SJSA1 (cell line): Measurements from ENCODE around the gene SMIM41. TPM values are rescaled to one million over a fixed set of nuclear protein-coding genes. Genes with fewer than 3 reads are reported as not detected.

Experiments used
- DNase-seq, 2 experiments: peaks; one replicate each; pipeline ENCODE4 v3.0.0-alpha.2; 2015 to 2020; ENCODE audit warnings: low spot score in 2 of 2, low read depth in 1 of 2
- H3K27ac ChIP-seq: fragments of 250-450 bp; sonication (Bioruptor Pico); 2 replicates; pipeline ENCODE4 v1.5.1; 2020; ENCODE audit warnings: mild to moderate bottlenecking, moderate library complexity
- H3K27me3 ChIP-seq: fragments of 250-450 bp; sonication (Bioruptor Pico); replicated peaks from 2 replicates; pipeline ENCODE4 v1.5.1; 2020; ENCODE audit warnings: mild to moderate bottlenecking, moderate library complexity
- H3K36me3 ChIP-seq: fragments of 250-450 bp; sonication (Bioruptor Pico); 2 replicates; pipeline ENCODE4 v1.5.1; 2020; ENCODE audit warnings: mild to moderate bottlenecking
- H3K4me1 ChIP-seq: fragments of 250-450 bp; sonication (Bioruptor Pico); replicated peaks from 2 replicates; pipeline ENCODE4 v1.6.1; 2021; ENCODE audit warnings: mild to moderate bottlenecking
- H3K4me3 ChIP-seq: fragments of 250-450 bp; sonication (Bioruptor Pico); 2 replicates; pipeline ENCODE4 v1.5.1; 2020; ENCODE audit warnings: mild to moderate bottlenecking
- H3K9me3 ChIP-seq: fragments of 250-450 bp; sonication (Bioruptor Pico); replicated peaks from 2 replicates; pipeline ENCODE4 v1.5.1; 2020; ENCODE audit warnings: mild to moderate bottlenecking
- total RNA-seq: library from RNA; depleted of rRNA; stranded (reverse); fragments of >200 nt; shearing (Covaris generic); gene quantifications from 2 replicates; pipeline ENCODE4 v1.2.3, GENCODE V29; 2014

The SMIM41 gene
- total RNA-seq, 1 experiment from 2014 or later, result not detected

DNA sequence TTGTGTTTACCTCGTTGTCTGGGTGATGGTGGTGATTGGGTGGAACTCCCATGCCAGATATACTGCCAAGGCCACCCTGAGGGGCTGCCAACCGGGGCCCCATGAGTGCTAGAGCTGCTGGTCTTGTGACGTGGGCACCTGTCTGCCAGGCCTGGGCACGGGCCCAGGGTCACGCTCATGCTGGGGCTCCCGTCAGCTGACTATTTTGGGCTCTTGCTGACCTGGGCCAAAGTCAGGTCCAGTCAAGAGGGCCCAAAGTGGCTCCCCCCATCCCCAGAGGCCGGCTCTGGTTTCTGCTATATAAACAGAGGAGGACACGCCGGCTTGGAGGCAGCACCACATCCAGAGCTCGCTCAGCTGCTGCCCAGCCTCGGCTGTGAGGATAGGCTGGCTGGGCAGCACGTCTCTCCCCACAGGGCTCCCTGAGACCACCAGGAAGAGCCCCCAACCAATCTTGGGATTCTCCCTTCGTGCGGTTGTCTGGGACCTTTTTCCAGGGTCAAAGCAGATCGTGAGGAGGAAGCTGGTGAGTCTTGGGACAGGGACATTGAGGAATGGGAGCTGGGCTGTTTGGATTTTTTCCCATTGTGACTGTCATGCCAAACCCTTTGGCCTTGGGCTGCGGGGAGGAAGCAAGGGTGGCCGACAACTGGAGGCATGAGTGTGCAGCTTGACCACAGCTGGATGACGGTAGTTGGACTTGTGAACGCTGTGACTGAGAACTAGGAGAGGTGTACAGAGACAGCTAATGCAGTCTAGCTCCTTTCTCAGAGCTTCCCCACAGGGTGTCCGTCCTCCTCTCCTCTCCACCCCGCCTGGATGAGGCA, 35.9 kb upstream of the SMIM41 start:
- H3K36me3 ChIP-seq, result peaks cover 18% of the 10 kb centered on the region
- H3K27ac ChIP-seq, result no peak overlapping the region
- H3K9me3 ChIP-seq, result no peaks in the 10 kb centered on the region
- DNase-seq, result no peak
- H3K4me3 ChIP-seq, result no peak overlapping the region
- peaks cover 2% of the 10 kb centered on the region; the same call in 1 of the 2 replicates for H3K4me1 ChIP-seq
- H3K27me3 ChIP-seq, result no peaks in the 10 kb centered on the region

DNA sequence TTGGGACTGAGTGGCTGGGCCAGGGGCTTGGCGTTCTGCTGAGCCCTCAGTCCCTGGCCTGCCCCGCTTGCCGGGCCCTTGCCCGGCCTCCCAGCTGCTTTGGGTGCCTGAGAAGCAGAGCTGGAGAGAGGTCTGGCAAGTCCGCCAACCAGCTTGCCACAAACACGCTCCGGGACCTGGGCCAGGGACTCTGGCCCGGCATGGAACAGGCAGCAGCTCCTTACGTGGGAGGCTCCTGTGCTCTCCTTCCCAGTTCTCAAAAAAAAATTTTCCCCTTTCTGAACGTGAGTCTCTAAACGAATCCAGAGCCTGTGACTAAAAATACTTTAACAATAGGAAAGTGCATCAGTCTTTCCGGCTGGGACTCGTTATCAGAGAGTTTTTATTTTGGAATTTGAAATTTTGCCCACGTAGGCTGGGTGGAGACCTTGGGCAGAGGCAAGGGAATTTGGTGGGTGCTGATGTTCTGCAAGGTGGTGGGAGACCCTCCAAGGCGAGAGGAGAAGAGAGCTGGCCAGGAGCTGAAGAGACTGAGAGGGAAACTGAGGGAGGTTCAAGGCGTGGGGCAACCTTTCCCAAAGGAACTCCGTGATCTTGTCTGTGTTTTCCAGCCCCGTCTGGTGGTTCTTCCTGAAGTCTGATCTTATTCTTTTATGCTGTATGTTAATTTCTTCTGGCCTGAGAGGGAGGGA, 35.1 kb upstream of the SMIM41 start:
- H3K27me3 ChIP-seq, result no peaks in the 10 kb centered on the region
- H3K4me1 ChIP-seq, result no peaks in the 10 kb centered on the region
- H3K4me3 ChIP-seq, result no peak overlapping the region
- H3K36me3 ChIP-seq, result peaks cover 18% of the 10 kb centered on the region
- H3K9me3 ChIP-seq, result no peaks in the 10 kb centered on the region
- no peak for DNase-seq
- H3K27ac ChIP-seq, result no peak overlapping the region

DNA sequence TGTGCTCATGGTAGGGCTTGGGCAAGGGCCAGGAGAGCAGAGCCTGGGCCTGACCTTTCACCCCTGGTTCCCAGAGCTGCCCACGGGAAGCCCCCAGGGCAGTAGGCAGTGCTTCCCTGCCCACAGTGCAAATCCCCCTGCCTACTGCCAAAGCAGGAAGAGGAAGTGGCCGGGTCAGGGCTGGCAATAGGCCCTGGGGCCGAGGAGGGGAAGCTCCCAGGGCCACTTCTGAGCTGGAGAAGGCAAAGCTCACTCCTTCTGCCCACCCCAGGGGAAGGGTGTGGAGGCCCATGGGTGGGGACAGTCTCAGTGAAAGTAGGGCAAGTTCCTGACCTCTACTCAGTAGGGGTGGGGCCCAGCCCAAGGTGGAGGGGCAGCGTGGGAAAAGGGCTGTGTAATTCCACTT, 33.7 kb upstream of the SMIM41 start:
- Histone ChIP-seq H3K4me3 (no peak overlapping the region), H3K4me1 (peaks cover 12% of the 10 kb centered on the region), H3K27ac (no peak overlapping the region), H3K36me3 (peaks cover 18% of the 10 kb centered on the region), H3K27me3 (no peaks in the 10 kb centered on the region), H3K9me3 (no peaks in the 10 kb centered on the region)
- no peak for DNase-seq

DNA sequence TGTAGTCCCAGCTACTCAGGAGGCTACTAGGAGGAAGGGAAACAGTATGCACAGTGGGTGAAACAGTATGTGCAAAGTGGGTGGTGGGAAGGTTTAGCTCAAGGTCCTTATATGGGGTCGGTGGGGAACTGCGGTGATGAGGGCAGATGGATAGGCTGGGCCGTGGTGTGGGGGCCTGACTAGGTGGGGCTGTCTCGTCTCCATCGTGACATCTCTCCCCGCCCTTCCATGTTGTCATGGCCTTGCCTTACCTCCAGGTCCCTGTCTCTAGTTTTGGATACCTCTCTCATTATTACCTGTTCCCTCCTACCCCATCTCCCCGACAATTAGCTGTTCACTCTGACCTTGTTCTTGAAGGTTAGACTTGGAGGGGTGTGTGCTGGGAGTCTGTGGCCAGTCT, 32.6 kb upstream of the SMIM41 start:
- no peaks in the 10 kb centered on the region for H3K27me3 ChIP-seq
- H3K36me3 ChIP-seq, result peaks cover 18% of the 10 kb centered on the region
- peaks cover 20% of the 10 kb centered on the region for H3K4me1 ChIP-seq
- H3K9me3 ChIP-seq, result no peaks in the 10 kb centered on the region; the same call in 1 of the 2 replicates
- H3K27ac ChIP-seq, result no peak overlapping the region
- no peak overlapping the region for H3K4me3 ChIP-seq
- no peak for DNase-seq

DNA sequence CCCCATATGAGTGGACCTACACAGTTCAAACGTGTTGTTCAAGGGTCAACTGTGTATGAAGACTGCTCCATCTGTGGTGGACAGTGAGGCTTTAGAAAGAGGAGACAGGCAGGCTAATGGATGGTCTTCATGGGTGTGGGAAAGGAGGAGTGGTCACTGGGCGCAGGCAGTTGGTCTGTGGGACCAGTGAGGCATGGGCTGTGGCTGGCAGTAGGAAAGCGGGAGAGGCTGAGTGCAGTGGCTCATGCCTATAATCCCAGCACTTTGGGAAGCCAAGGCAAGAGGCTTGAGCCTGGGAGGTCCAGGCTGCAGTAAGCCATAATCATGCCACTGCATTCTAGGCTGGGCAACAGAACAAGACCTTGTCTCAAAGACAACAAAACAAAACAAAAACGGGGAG, 30.2 kb upstream of the SMIM41 start:
- no peak overlapping the region for H3K27ac ChIP-seq
- H3K4me3 ChIP-seq, result no peak overlapping the region
- H3K4me1 ChIP-seq, result peaks cover 20% of the 10 kb centered on the region
- H3K27me3 ChIP-seq, result no peaks in the 10 kb centered on the region
- H3K36me3 ChIP-seq, result peaks cover 3% of the 10 kb centered on the region; the same call in 1 of the 2 replicates
- no peaks in the 10 kb centered on the region; the same call in 1 of the 2 replicates for H3K9me3 ChIP-seq
- DNase-seq, result no peak

DNA sequence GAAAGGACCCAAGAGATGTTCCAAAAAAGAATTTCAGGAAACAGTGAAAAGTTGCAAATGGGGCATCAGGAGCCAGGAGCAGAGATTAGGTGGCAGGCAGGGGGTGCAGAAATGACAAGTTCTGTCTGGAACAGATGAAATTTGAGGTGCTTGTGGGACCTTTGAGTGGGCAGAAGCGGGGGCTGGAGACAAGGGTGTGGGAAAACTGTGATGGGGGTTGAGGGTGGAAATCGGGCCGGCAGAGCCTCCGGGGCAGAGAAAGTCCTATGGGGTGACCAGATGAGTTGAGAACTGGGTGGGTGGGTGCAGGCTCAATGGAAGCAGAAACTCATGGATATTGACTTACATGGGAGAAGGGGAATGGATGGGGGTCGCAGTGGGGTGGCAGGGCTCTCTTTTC, 29.8 kb upstream of the SMIM41 start:
- H3K27ac ChIP-seq, result no peak overlapping the region; the same call in 1 of the 2 replicates
- H3K27me3 ChIP-seq, result no peaks in the 10 kb centered on the region
- no peaks in the 10 kb centered on the region; the same call in 1 of the 2 replicates for H3K9me3 ChIP-seq
- H3K4me3 ChIP-seq, result no peak overlapping the region
- peaks cover 20% of the 10 kb centered on the region for H3K4me1 ChIP-seq
- no peak for DNase-seq
- H3K36me3 ChIP-seq, result peaks cover 6% of the 10 kb centered on the region

DNA sequence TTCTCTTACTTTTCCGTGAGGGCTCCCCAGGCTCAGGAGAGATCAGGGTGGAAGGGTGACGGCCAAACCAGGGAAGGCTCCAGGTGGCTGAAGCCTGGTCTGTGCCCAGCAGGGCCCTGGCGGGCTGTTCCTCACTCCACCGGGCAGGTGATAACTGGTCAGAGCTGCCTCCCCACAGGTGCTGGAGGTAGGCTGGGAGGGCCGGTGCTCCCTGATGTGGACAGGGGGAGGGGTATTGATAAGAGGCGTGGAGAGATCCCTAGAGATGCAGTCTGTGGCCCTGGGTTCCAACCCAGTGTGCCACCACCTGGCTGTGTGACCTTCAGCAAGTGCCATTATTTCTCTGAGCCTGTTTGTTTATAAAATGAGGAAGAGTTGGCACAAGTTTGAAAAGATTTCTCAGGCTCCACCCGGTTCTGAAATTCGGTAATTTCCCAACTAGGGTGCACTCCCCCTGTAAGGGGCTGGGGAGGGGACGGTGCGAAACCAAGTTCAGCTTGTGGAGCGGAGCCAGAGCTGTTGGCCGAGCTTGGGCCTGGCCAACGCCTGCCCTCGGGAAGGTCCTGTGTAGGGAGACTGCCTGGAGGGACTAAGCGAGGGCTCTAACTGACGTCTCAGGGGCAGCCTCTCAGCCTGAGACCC, 29.3 kb upstream of the SMIM41 start:
- Histone ChIP-seq H3K4me1 (peaks cover 20% of the 10 kb centered on the region), H3K9me3 (no peaks in the 10 kb centered on the region; the same call in 1 of the 2 replicates), H3K27ac (peak overlapping the region; percentile 95), H3K36me3 (peaks cover 11% of the 10 kb centered on the region), H3K4me3 (peak overlapping the region; percentile 51), H3K27me3 (no peaks in the 10 kb centered on the region)
- no peak for DNase-seq

DNA sequence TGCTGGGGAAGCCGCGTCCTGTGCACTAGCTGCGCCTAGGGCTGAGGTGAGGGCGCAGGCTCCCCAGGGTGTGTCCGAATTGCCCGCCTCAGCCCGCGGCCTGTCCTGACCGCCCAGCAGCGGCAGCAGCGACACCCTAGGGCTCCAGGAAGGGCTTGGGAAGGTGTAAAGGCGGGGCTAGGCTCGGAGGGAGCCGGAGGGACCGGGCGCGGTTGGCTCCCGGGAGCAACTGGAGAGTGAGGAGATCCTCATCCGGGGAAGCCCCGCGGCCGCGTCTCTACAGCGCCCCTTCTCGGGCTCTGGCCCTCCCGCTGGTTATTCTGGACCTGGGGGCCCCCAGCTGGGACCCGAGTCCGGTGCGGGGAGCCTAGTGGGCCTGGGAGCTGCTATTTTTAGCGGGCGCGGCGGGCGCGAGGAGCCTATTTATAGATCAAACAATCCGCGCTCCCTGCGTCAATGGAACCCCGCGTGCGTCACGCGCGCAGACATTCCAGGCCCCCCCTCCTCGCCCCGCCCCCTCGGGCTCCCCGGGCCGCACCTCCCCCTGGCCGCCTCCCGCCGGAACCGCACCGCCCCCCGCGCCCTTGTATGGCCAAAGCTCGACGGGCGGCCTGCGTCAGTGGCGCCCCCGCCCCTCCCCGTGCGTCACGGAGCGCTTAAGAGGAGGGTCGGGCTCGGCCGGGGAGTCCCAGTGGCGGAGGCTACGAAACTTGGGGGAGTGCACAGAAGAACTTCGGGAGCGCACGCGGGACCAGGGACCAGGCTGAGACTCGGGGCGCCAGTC, 28.6 kb upstream of the SMIM41 start, which contains the start of gene NR4A1:
NR4A1 (plus strand) TSS at position 685 of the 784 bp plus-strand sequence. CDS start 2,887 bp downstream, outside the sequence.
- H3K27ac ChIP-seq, result peak within 1 kb of the TSS; percentile 95
- H3K9me3 ChIP-seq, result no peaks in the 10 kb centered on the region; the same call in 1 of the 2 replicates
- peak; percentile 89 to 95 for DNase-seq
- H3K4me1 ChIP-seq, result peaks cover 20% of the 10 kb centered on the region
- peak within 1 kb of the TSS; percentile 51 for H3K4me3 ChIP-seq
- no peaks in the 10 kb centered on the region for H3K27me3 ChIP-seq
- peaks cover 12% of the 10 kb centered on the region for H3K36me3 ChIP-seq

DNA sequence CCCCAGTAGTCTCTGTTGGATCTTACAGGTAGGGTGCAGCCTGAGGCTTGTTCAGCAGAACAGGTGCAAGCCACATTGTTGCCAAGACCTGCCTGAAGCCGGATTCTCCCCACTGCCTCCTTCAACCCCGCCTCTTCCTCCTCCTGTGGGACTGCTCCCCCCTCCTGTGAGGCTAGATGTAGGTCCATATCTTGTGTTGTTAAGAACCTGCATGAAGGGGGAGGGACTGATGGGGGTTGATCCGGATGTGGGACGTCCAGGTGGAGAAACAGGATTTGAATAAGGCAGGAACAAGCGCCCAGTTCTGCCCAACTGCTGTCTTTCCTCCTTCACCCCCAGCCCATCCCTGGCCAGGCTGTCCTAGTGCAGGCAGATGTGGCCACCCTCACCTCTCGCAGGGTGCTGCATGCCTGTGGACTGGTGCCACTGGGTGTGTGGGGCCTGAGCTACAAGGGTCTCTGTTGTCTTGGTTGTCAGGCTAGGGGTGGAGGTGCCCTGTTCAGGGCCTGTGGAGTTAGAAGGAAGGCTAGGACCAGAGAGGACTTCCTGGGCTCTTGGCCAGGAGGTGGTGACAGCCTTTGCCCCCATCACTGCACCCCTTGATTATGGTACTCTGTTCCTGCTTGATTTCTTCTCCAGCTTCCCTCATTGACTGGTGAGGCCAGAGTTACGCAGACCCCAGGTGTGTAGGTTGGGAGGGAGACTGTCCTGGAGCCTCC, 26.9 kb upstream of the SMIM41 start:
- no peak overlapping the region for H3K27ac ChIP-seq
- H3K27me3 ChIP-seq, result no peaks in the 10 kb centered on the region
- H3K4me3 ChIP-seq, result no peak overlapping the region
- no peaks in the 10 kb centered on the region; the same call in 1 of the 2 replicates for H3K9me3 ChIP-seq
- peaks cover 14% of the 10 kb centered on the region for H3K36me3 ChIP-seq
- H3K4me1 ChIP-seq, result peaks cover 20% of the 10 kb centered on the region
- no peak for DNase-seq

DNA sequence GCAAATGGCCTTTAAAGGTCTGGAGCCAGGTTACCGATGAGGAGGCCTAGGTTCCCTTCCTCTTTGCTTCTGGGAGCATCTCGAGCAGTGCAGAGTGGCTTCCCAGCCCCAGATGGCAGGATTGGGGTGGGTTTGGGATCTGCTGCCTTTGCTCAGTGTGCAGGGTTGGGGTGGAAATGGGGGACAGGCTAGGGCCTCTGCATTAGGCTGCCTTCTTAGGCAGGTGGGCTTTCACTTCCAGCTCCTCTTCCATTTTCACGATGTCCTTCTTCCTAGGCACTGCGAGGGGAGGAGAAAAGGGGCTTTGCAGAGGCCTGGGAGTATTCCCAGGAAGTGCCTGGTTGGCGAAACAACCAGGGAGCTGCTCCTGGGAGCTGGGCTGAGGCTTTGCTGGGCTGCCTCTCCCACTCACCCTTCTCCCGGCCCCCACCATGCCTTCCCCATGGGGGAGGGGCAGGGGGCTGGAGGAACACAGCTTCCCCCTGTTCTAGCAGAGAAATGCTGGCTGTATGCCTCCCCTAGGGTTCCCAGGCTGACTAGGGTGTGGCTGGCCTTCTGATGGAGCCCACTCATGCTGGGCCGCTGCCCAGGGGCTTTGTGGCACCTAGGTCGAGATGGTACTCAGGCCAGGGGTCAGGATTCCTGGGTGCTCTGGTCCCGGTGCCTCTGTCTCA, 25.8 kb upstream of the SMIM41 start:
- DNase-seq, result no peak
- no peaks in the 10 kb centered on the region for H3K27me3 ChIP-seq
- H3K9me3 ChIP-seq, result no peaks in the 10 kb centered on the region; the same call in 1 of the 2 replicates
- peaks cover 20% of the 10 kb centered on the region for H3K4me1 ChIP-seq
- no peak overlapping the region for H3K4me3 ChIP-seq
- H3K36me3 ChIP-seq, result peaks cover 15% of the 10 kb centered on the region
- H3K27ac ChIP-seq, result no peak overlapping the region

DNA sequence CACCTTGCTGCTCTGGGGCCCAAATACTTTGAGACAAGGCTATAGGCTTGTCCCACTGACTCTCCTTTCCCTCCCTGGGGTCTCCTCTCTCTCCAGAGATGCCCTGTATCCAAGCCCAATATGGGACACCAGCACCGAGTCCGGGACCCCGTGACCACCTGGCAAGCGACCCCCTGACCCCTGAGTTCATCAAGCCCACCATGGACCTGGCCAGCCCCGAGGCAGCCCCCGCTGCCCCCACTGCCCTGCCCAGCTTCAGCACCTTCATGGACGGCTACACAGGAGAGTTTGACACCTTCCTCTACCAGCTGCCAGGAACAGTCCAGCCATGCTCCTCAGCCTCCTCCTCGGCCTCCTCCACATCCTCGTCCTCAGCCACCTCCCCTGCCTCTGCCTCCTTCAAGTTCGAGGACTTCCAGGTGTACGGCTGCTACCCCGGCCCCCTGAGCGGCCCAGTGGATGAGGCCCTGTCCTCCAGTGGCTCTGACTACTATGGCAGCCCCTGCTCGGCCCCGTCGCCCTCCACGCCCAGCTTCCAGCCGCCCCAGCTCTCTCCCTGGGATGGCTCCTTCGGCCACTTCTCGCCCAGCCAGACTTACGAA, 25.2 kb upstream of the SMIM41 start:
- DNase-seq, result no peak
- no peak overlapping the region for H3K4me3 ChIP-seq
- H3K27me3 ChIP-seq, result no peaks in the 10 kb centered on the region
- H3K27ac ChIP-seq, result no peak overlapping the region
- peaks cover 15% of the 10 kb centered on the region for H3K36me3 ChIP-seq
- H3K4me1 ChIP-seq, result peaks cover 20% of the 10 kb centered on the region
- no peaks in the 10 kb centered on the region; the same call in 1 of the 2 replicates for H3K9me3 ChIP-seq
